Peyer's patch (tissue), 4 donors: Measurements from ENCODE around the gene AP4B1.

Source experiments
- POLR2A ChIP-seq, 2 donors: fragments of 450-650 bp; IDR thresholded peaks; one replicate each; pipeline ENCODE4 v1.5.1; 2017; ENCODE audit warnings: antibody characterized with exemption in 2 of 2, mild to moderate bottlenecking in 2 of 2, moderate library complexity in 2 of 2
- TF ChIP-seq, protein P1 (sequence below), 6 experiments: fragments of 450-650 bp in 4 of 6; fragments of 200-600 bp in 2 of 6; sonication (generic) in 1 of 6; IDR thresholded peaks; one replicate each; pipeline ENCODE4 v1.5.1; 2017 to 2019; ENCODE audit warnings: antibody characterized with exemption in 6 of 6, mild to moderate bottlenecking in 3 of 6, moderate library complexity in 1 of 6

DNA sequence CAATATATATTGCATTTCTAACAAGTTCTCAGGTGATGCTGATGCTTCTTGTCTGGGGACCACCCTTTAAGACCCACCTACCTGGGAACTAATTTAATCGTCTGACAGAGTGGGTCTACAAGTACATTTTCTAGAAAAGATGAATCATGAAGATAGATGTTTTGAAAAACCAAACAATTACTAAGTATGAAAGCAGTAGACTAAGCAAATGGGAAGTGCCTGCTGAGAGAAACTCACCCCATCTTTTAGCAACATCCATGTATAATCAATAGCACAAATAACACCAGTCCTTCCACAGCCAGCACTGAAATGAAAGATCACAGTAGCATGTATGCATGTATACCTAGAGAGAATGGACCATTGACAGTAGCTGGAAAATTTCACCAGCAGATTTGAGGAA is 50.4 kb downstream of the AP4B1 start:
- TF ChIP-seq, protein P1, sequence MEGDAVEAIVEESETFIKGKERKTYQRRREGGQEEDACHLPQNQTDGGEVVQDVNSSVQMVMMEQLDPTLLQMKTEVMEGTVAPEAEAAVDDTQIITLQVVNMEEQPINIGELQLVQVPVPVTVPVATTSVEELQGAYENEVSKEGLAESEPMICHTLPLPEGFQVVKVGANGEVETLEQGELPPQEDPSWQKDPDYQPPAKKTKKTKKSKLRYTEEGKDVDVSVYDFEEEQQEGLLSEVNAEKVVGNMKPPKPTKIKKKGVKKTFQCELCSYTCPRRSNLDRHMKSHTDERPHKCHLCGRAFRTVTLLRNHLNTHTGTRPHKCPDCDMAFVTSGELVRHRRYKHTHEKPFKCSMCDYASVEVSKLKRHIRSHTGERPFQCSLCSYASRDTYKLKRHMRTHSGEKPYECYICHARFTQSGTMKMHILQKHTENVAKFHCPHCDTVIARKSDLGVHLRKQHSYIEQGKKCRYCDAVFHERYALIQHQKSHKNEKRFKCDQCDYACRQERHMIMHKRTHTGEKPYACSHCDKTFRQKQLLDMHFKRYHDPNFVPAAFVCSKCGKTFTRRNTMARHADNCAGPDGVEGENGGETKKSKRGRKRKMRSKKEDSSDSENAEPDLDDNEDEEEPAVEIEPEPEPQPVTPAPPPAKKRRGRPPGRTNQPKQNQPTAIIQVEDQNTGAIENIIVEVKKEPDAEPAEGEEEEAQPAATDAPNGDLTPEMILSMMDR (IDR thresholded peaks at IDR 0.05) = no peak
- no peak for TF ChIP-seq POLR2A (IDR thresholded peaks at IDR 0.05)
